GM23338 (cell line): ENCODE data around the gene ISL1. TPM values are rescaled to one million over a fixed set of nuclear protein-coding genes. Genes with fewer than 3 reads are reported as not detected.

ENCODE experiments used
- ATAC-seq: fragments of 200-7000 bp; cut with Tn5 transposase; 3 replicates; pipeline ENCODE4 v1.9.1; 2020
- DNase-seq: peaks from one replicate; pipeline ENCODE4 v3.0.0-alpha.2; 2015; ENCODE audit warnings: low spot score
- H2AFZ ChIP-seq: fragments of 200-600 bp; sonication (generic); 2 replicates; pipeline ENCODE4 v1.8.0; 2016; ENCODE audit warnings: antibody characterized with exemption, mild to moderate bottlenecking, moderate library complexity
- H3F3A ChIP-seq: fragments of 200-600 bp; sonication (generic); replicated peaks from 2 replicates; pipeline ENCODE4 v1.8.0; 2017; ENCODE audit warnings: antibody characterized with exemption, mixed run types, low read depth
- H3K27ac ChIP-seq: fragments of 200-600 bp; sonication (generic); 2 replicates; pipeline ENCODE4 v1.6.1; 2016; ENCODE audit warnings: low read depth
- H3K27me3 ChIP-seq: fragments of 200-600 bp; sonication (generic); 2 replicates; pipeline ENCODE4 v1.8.0; 2016; ENCODE audit warnings: mild to moderate bottlenecking, mixed run types, moderate library complexity; ENCODE audit not compliant: insufficient read depth
- H3K36me3 ChIP-seq: fragments of 200-600 bp; sonication (generic); 2 replicates; pipeline ENCODE4 v1.8.0; 2016; ENCODE audit warnings: mild to moderate bottlenecking; ENCODE audit not compliant: insufficient read depth
- H3K4me1 ChIP-seq: fragments of 200-600 bp; sonication (generic); 2 replicates; pipeline ENCODE4 v1.8.0; 2016; ENCODE audit warnings: mild to moderate bottlenecking, moderate library complexity; ENCODE audit not compliant: insufficient read depth
- H3K4me2 ChIP-seq: fragments of 200-600 bp; sonication (generic); 2 replicates; pipeline ENCODE4 v1.7.1; 2017; ENCODE audit warnings: mixed run types
- H3K4me3 ChIP-seq: fragments of 200-600 bp; sonication (generic); 2 replicates; pipeline ENCODE4 v1.6.1; 2016; ENCODE audit warnings: mixed run types
- H3K79me2 ChIP-seq: fragments of 200-600 bp; sonication (generic); replicated peaks from 2 replicates; pipeline ENCODE4 v1.8.0; 2017; ENCODE audit warnings: mild to moderate bottlenecking; ENCODE audit not compliant: insufficient read depth
- H3K9me2 ChIP-seq: fragments of 200-600 bp; sonication (generic); 2 replicates; pipeline ENCODE4 v1.8.0; 2017; ENCODE audit not compliant: insufficient read depth
- H4K20me1 ChIP-seq: fragments of 200-600 bp; sonication (generic); replicated peaks from 2 replicates; pipeline ENCODE4 v1.8.0; 2017; ENCODE audit warnings: mild to moderate bottlenecking; ENCODE audit not compliant: insufficient read depth
- H3K27ac Mint-ChIP-seq: 2 replicates; pipeline ENCODE4 v1.8.0; 2020; ENCODE audit warnings: inconsistent platforms, mild to moderate bottlenecking, moderate library complexity, mixed read lengths
- H3K27me3 Mint-ChIP-seq: 3 replicates; pipeline ENCODE4 v1.8.0; 2022; ENCODE audit warnings: low read depth, mild to moderate bottlenecking, moderate library complexity, mixed read lengths, inconsistent platforms; ENCODE audit not compliant: insufficient read depth, poor library complexity
- H3K36me3 Mint-ChIP-seq: 3 replicates; pipeline ENCODE4 v1.8.0; 2021; ENCODE audit warnings: low read depth, mild to moderate bottlenecking, inconsistent platforms, moderate library complexity, mixed read lengths
- H3K4me1 Mint-ChIP-seq: 3 replicates; pipeline ENCODE4 v1.8.0; 2020; ENCODE audit warnings: mild to moderate bottlenecking, inconsistent platforms, mixed read lengths
- H3K4me3 Mint-ChIP-seq: 3 replicates; pipeline ENCODE4 v1.8.0; 2021; ENCODE audit warnings: moderate library complexity, mild to moderate bottlenecking, inconsistent platforms, mixed read lengths
- H3K9me3 Mint-ChIP-seq: 3 replicates; pipeline ENCODE4 v1.8.0; 2020; ENCODE audit warnings: moderate library complexity, mild to moderate bottlenecking, inconsistent platforms, mixed read lengths
- CREB1 ChIP-seq: fragments of 250-450 bp; sonication (Bioruptor Pico); IDR thresholded peaks from 2 replicates; pipeline ENCODE4 v1.5.0; 2020; ENCODE audit warnings: low read depth, mild to moderate bottlenecking, moderate library complexity
- EZH2 ChIP-seq: fragments of 200-600 bp; sonication (generic); IDR thresholded peaks from one replicate; pipeline ENCODE4 v1.8.0; 2017; ENCODE audit warnings: antibody characterized with exemption, mild to moderate bottlenecking, low read depth; ENCODE audit not compliant: unreplicated experiment
- EZH2phosphoT487 ChIP-seq: fragments of 200-600 bp; sonication (generic); IDR thresholded peaks from one replicate; pipeline ENCODE4 v1.8.1; 2018; ENCODE audit warnings: antibody characterized with exemption; ENCODE audit not compliant: unreplicated experiment
- JUNB ChIP-seq: IDR thresholded peaks from one replicate; pipeline ENCODE4 v1.6.1; 2016; ENCODE audit warnings: antibody characterized with exemption; ENCODE audit not compliant: unreplicated experiment
- STAT1 ChIP-seq: IDR thresholded peaks from one replicate; pipeline ENCODE4 v1.6.1; 2016; ENCODE audit warnings: antibody characterized with exemption; ENCODE audit not compliant: unreplicated experiment
- ZNF331 ChIP-seq: fragments of 250-450 bp; sonication (Bioruptor Pico); IDR thresholded peaks from 2 replicates; pipeline ENCODE4 v1.5.0; 2020; ENCODE audit warnings: low read depth, mild to moderate bottlenecking, moderate library complexity
- polyA plus RNA-seq: library from polyadenylated mRNA; unstranded; fragments of >200 nt; fragmentation: Nextera tagmentation; extraction: Ambion mirVana; gene quantifications from 2 replicates; pipeline ENCODE4 v1.2.1, GENCODE V29; 2016
- total RNA-seq: library from RNA; depleted of rRNA; stranded (reverse); fragments of >200 nt; shearing (Covaris generic); gene quantifications from 2 replicates; pipeline ENCODE4 v1.2.3, GENCODE V29; 2014
- TF ChIP-seq, protein P1 (sequence below): fragments of 250-450 bp; sonication (Bioruptor Pico); IDR thresholded peaks from 2 replicates; pipeline ENCODE4 v1.5.0; 2020; ENCODE audit warnings: mild to moderate bottlenecking, moderate library complexity

ISL1 gene
- total and polyA plus RNA-seq, 2 experiments from 2014 or later = 0.38 to 0.55 TPM

DNA sequence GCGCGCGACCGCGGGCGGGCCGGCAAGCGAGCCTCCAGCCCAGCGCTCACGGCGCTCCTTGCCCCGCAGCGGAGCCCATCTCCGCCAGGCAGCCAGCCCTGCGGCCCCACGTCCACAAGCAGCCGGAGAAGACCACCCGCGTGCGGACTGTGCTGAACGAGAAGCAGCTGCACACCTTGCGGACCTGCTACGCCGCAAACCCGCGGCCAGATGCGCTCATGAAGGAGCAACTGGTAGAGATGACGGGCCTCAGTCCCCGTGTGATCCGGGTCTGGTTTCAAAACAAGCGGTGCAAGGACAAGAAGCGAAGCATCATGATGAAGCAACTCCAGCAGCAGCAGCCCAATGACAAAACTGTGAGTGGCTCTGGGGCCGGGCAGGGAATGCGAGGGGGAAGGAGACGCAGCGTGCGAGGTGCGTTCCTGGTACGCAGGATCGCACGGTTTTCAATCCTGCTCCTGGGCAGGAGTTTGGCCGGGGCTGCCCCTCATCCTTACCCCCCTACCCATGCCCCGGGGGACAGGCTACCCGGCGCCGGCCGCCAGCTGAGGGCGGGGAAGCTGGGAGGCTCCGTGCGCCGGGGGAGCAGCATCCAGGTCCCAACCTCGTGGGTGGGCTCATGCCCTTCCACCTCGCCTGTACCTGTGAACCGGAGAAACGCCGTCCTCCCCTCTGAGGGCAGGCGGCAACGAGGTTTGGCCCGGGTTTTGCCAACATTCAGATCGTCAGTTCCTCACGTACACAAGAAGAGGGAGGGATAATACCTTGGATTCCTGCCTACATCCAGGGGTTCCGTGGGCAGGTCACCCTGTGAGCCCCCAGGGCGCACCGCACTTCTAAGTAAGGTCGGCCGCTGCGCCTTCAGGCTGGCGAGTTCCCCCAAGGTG lies 6.6 kb downstream of the ISL1 start:
- Histone ChIP-seq H3K79me2 (no peaks in the 10 kb centered on the region), H3K27me3 (peaks cover 100% of the 10 kb centered on the region), H3K27ac (no peak overlapping the region), H4K20me1 (0 out of 2 replicates have a peak, but pooled peaks cover 6% of the 10 kb centered on the region), H3K4me3 (peak overlapping the region; percentile 53), H3F3A (peaks cover 8% of the 10 kb centered on the region), H3K9me2 (no peaks in the 10 kb centered on the region), H2AFZ (no peak overlapping the region), H3K4me1 (peaks cover 81% of the 10 kb centered on the region), H3K4me2 (peak overlapping the region; percentile 87), H3K36me3 (no peaks in the 10 kb centered on the region)
- peak; percentile 27 for ATAC-seq
- no peak overlapping the region for H3K27ac Mint-ChIP-seq
- peaks cover 5% of the 10 kb centered on the region; the same call in 2 of the 3 replicates for H3K9me3 Mint-ChIP-seq
- peak overlapping the region; percentile 72 for H3K4me3 Mint-ChIP-seq
- peak; percentile 74 for DNase-seq
- TF ChIP-seq, protein P1, sequence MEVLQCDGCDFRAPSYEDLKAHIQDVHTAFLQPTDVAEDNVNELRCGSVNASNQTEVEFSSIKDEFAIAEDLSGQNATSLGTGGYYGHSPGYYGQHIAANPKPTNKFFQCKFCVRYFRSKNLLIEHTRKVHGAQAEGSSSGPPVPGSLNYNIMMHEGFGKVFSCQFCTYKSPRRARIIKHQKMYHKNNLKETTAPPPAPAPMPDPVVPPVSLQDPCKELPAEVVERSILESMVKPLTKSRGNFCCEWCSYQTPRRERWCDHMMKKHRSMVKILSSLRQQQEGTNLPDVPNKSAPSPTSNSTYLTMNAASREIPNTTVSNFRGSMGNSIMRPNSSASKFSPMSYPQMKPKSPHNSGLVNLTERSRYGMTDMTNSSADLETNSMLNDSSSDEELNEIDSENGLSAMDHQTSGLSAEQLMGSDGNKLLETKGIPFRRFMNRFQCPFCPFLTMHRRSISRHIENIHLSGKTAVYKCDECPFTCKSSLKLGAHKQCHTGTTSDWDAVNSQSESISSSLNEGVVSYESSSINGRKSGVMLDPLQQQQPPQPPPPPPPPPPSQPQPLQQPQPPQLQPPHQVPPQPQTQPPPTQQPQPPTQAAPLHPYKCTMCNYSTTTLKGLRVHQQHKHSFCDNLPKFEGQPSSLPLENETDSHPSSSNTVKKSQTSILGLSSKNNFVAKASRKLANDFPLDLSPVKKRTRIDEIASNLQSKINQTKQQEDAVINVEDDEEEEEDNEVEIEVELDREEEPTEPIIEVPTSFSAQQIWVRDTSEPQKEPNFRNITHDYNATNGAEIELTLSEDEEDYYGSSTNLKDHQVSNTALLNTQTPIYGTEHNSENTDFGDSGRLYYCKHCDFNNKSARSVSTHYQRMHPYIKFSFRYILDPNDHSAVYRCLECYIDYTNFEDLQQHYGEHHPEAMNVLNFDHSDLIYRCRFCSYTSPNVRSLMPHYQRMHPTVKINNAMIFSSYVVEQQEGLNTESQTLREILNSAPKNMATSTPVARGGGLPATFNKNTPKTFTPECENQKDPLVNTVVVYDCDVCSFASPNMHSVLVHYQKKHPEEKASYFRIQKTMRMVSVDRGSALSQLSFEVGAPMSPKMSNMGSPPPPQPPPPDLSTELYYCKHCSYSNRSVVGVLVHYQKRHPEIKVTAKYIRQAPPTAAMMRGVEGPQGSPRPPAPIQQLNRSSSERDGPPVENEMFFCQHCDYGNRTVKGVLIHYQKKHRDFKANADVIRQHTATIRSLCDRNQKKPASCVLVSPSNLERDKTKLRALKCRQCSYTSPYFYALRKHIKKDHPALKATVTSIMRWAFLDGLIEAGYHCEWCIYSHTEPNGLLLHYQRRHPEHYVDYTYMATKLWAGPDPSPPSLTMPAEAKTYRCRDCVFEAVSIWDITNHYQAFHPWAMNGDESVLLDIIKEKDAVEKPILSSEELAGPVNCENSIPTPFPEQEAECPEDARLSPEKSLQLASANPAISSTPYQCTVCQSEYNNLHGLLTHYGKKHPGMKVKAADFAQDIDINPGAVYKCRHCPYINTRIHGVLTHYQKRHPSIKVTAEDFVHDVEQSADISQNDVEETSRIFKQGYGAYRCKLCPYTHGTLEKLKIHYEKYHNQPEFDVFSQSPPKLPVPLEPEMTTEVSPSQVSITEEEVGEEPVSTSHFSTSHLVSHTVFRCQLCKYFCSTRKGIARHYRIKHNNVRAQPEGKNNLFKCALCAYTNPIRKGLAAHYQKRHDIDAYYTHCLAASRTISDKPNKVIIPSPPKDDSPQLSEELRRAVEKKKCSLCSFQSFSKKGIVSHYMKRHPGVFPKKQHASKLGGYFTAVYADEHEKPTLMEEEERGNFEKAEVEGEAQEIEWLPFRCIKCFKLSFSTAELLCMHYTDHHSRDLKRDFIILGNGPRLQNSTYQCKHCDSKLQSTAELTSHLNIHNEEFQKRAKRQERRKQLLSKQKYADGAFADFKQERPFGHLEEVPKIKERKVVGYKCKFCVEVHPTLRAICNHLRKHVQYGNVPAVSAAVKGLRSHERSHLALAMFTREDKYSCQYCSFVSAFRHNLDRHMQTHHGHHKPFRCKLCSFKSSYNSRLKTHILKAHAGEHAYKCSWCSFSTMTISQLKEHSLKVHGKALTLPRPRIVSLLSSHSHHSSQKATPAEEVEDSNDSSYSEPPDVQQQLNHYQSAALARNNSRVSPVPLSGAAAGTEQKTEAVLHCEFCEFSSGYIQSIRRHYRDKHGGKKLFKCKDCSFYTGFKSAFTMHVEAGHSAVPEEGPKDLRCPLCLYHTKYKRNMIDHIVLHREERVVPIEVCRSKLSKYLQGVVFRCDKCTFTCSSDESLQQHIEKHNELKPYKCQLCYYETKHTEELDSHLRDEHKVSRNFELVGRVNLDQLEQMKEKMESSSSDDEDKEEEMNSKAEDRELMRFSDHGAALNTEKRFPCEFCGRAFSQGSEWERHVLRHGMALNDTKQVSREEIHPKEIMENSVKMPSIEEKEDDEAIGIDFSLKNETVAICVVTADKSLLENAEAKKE (CRISPR knock-in tag) = no peak
- TF ChIP-seq JUNB (no peak), CREB1 (CRISPR knock-in tag) (no peak), EZH2phosphoT487 (peak; percentile 81), ZNF331 (CRISPR knock-in tag) (no peak), EZH2 (peak; percentile 91), STAT1 (no peak)
- H3K27me3 Mint-ChIP-seq = peaks cover 99% of the 10 kb centered on the region
- H3K36me3 Mint-ChIP-seq = no peaks in the 10 kb centered on the region
- peaks cover 70% of the 10 kb centered on the region for H3K4me1 Mint-ChIP-seq
